ENCODE results near the gene SIGLEC1.

GRCh38 chr20:3754276-3754630 lies 41.9 kb upstream of the SIGLEC1 start:
- TF ChIP-seq CTCF (IDR thresholded peaks at IDR 0.05; ENCODE audit: insufficient read depth, low read depth, low read length) (no peak), EZH2 (IDR thresholded peaks at IDR 0.05; ENCODE audit: insufficient read depth, low read length) (no peak)

All from astrocyte (in vitro differentiated cells and primary cell).